DND-41 (cell line): ENCODE results near the gene ADD1.

ENCODE experiments used
- CTCF ChIP-seq: IDR thresholded peaks from 2 replicates; pipeline ENCODE4 v1.5.1; 2012; ENCODE audit warnings: borderline replicate concordance, low read length, moderate library complexity, mild to moderate bottlenecking; ENCODE audit not compliant: poor library complexity, severe bottlenecking; ENCODE audit errors: extremely low read depth
- EZH2 ChIP-seq: IDR thresholded peaks from 3 replicates; pipeline ENCODE4 v1.6.1; 2012; ENCODE audit warnings: borderline replicate concordance, low read depth, mild to moderate bottlenecking, moderate library complexity, low read length, inconsistent platforms; ENCODE audit not compliant: severe bottlenecking

- no peak for TF ChIP-seq CTCF
- TF ChIP-seq EZH2: no peak
These were observed 109.9 kb downstream of the ADD1 start for GRCh38 chr4:2953496-2953895.
